GM19193 (cell line): ENCODE results near the gene EHMT1.

Experiments
- POLR2A ChIP-seq: IDR thresholded peaks from 4 replicates; pipeline ENCODE4 v1.6.1; 2011; ENCODE audit not compliant: insufficient read depth, insufficient read length; ENCODE audit errors: extremely low read depth

EHMT1 gene

DNA sequence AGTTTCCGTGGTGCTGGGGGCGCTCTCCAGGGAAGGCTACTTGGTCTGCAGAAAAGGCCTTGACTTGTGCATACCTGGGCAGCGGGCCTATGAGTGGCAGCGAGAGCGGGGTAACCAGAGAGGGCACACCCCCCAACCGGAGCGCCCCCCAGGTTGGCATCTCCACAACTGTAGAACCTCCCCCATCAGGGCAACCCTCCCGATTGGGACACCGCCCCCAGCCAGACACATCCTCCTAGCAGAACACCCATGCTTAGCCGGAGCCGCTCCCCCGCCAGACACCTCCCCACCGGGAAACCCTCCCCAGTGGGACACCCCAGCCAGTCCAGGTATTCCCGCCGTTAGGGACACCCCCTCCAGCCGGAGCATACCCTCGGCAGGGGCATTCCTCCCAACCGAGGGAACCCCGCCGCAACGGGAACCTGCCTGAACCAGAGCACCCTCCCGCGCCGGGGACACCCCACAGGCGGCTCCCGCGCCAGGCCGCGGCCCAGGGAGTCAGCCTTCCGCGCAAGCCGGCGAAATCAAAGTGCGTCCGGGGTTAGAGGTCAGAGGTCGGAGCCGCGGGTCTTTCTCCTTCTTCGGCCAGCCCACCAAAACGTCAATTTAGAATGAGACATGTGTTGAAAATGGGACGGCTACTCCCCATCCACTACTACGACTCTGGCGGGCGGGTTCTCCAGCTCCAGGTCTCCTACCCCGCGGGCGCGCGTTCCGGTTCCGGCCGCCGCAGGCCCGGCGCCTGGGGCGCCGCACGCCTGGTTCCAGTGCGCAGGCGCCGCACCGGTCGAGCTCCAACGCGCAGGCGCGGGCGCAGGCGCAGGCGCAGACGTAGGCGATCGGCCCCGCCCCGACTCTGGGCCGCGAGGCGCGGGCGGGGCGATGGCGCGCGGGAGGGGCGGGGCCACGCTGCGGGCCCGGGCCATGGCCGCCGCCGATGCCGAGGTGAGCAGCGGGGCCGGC, at the start of gene EHMT1:
TSS of gene EHMT1 (plus strand) at position 901 of the 963 bp plus-strand sequence. CDS start at position 925, 24 bp downstream.
- peak; percentile 81 for TF ChIP-seq POLR2A

GRCh38 chr9:137569609-137570203, 49.1 kb upstream of the EHMT1 start:
- no peak for TF ChIP-seq POLR2A

DNA sequence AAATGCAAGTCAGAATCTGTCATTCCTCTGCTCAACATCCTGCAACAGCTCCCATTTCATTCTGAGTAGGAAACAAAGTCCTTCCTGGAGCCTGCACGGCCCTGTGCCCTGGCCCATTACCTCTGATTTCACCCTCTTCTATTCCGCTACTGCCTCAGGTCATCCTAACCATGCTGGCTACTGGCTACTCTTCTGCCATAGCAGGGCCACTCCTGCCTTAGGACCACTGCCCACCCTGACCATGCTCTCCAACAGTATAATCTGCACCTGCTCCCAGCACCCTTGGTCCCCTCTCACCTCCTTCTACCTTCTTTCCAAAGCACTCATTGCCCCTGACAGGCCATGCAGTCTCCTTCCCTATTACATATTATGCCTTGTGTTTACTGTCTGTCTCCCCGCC, 48.2 kb upstream of the EHMT1 start:
- no peak for TF ChIP-seq POLR2A

DNA sequence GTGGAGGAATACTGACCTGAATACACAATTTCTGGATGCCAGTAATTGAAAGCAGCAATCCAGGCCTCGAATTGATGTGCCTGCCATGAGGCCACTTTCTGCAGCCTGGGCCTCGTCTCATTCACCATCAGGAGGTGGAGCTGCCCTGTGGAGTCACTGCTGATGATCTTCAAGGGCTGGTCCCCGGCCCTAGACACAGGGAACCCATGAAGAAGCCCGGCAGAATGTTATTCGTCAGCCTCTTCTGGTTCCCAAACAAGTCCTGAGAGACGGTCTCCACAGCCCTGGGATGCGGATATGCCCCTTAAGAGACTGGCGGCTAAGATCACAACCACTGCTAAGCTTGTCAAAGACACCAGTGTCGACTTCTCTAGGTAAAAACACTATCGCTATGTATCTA, 44.6 kb upstream of the EHMT1 start:
- no peak for TF ChIP-seq POLR2A

- no peak for TF ChIP-seq POLR2A
Observed at GRCh38 chr9:137575364-137575715, 43.5 kb upstream of the EHMT1 start.

- TF ChIP-seq POLR2A, result no peak
Observed at GRCh38 chr9:137575716-137576411, 42.9 kb upstream of the EHMT1 start.

DNA sequence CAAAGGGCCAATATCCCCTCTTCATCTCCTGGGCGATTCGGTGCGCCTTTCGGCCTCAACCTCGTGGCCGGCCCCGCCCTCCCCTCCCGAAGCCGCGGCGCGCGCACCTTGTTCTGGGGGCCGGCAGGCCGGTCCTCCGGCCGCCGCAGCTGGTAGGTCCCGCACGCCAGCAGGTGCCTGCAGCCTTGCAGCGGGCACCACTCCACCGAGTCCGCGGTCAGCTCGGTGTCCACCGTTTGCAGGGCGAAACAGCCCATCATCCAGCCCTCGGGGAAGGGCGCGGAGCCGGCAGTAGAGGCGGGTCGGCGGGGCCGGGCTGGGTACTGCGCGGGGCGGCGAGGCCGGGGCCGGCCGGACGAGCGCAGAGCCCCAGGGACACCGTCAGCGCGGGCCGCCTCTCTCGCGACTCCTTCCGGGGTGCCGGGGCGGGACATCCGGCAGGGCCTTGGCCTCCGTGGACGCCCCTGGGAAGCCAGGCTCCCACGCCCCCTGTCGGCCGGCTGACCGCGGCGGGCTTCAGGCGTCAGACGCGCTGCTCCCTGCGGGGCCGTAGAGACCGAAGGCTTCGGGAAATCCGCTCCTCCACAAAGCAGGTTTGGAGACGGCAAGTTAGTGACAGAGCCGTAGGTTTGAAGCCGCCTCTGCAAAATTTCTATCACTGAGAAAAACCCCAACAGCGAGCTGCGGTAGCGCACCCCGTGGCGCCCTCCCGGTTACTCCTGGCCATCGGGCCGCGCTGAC, 40.1 kb upstream of the EHMT1 start, which contains the start of gene DPH7:
TSS of gene DPH7 (minus strand) at position 408 of the 741 bp plus-strand sequence. CDS start at position 260, 148 bp downstream.
- TF ChIP-seq POLR2A, result peak; percentile 87

DNA sequence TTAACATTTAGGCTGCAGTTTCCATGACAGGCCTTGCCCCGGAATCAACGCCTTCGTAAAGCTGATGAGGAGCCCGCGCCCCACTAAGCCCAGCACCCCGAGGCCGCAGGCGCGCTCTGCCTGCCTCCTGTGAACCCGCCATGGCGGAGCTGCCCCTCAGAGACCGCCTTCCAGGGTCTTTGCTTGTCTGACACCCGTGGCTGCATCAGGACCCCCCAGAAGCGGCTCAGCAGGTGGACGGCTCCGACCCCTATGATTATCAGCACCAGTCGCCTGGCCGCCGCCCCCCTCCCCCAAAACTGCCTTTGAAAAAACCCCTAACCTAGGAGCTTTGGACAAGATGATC, 39.6 kb upstream of the EHMT1 start:
- TF ChIP-seq POLR2A, result no peak

GRCh38 chr9:137580209-137580953, 38.4 kb upstream of the EHMT1 start:
- no peak for TF ChIP-seq POLR2A

GRCh38 chr9:137580954-137581322, 37.9 kb upstream of the EHMT1 start:
- no peak for TF ChIP-seq POLR2A

- no peak for TF ChIP-seq POLR2A
Observed at GRCh38 chr9:137581361-137582285, 37.2 kb upstream of the EHMT1 start.

DNA sequence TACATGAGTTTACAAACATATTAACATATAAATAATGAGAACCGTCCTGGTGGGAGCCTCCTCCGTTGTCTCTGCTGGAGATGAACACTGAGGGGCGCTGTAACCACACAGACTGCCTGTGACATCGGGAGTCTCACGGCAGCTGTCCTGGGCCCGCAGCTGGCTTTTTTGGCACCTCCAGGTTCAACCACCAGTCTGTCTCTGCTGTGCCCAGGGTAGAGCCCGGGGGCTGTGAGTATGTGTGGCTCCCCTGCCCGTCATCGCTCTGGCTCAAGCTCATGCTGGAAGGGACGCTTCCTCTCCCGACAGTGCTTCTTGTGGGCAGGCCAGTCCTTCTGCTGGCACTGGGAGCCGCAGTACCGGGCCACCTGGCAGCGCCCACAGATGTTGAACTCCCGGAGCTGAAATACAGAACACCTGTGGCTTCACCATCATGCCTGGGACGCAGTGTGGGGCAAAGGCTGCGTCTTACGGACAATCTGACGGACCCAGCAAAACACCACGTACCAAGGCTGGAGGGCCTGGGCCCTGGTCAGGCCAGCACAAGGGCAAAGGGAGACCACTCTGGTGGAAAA, 36.4 kb upstream of the EHMT1 start:
- TF ChIP-seq POLR2A, result no peak

- no peak for TF ChIP-seq POLR2A
Observed at GRCh38 chr9:137583347-137583746, 35.5 kb upstream of the EHMT1 start.
